ENCODE results near the gene FGFR2.
"Not testable (repeated sequence)": the region's sequence is repeated elsewhere in the genome, so short reads cannot be mapped to it uniquely, and the experiment has no call there.

Gene FGFR2

GRCh38 chr10:121524157-121524817 lies 74.0 kb downstream of the FGFR2 start:
- no peak for DNase-seq (ENCODE audit: low spot score)

GRCh38 chr10:121522831-121523230 lies 75.4 kb downstream of the FGFR2 start:
- DNase-seq (ENCODE audit: low spot score) = no peak

DNA sequence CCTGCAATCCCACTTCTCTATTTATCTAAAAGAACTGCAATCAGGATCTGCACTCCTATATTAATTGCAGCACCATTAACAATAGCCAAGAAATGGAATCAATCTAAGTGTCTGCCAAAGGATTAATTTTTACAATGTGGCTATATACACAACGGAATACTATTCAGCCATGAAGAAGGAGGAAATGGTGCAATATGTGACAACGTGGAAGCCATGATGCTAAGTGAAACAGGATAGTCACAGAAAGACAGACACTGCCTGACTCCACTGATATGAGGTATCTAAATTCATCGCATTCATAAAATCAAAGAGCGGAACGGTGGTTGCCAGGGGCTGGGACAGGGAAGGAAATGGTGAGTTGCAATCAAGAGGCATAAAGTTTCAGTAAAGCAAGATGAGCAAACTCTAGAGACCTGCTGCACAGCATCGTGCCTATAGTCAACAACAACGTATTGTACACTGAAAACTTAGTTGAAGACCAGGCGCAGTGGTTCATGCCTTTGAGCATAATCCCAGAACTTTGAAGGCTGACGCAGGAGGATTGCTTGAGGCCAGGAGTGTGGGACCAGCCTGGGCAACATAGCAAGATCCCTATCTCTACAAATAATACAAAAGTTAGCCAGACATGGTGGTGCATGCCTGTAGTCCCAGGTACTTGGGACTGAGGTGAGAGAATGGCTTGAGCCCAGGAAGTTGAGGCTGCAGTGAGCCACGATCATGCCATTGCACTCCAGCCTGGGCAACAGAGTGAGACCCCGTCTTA lies 76.3 kb downstream of the FGFR2 start:
- DNase-seq (ENCODE audit: low spot score) = no peak

DNA sequence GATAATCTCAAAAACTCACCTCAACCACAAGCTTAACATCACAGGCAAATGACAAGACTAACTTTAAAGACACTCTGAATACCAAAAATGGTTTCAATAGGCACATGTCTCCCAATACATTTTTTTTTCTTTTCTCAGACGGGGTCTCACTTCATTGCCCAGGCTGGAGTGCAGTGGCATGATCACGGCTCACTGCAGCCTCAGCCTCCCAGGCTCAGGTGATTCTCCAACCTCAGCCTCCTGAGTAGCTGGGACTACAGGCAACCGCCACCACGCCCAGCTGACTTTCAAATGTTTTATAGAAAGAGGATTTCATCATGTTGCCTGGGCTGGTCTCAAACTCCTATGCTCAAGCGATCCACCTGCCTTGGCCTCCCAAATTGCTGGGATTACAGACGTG lies 77.7 kb downstream of the FGFR2 start:
- not testable (repeated sequence) for DNase-seq (ENCODE audit: low spot score)

DNA sequence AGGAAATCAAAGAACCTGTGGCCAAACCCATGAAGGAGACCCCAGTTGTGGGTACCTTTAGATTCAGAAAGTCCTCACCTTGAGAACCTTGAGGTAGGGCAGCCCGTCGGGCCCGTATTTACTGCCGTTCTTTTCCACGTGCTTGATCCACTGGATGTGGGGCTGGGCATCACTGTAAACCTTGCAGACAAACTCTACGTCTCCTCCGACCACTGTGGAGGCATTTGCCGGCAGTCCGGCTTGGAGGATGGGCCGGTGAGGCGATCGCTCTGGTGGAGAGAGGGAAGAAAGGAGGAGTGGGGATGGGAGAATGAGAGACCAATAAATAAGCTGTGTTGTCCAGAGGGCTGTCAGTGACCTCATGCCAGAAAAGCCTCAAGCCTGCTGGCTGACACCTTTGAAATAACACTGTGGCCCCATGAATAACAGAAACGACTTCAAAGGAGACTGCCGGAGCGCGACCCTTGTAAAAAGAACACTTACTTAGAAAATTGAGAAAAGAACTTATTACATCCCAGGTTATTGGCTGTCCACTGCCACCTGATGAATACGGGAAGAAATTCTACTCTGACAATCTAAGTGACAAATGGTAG lies 78.2 kb downstream of the FGFR2 start:
- DNase-seq (ENCODE audit: low spot score) = no peak

- no peak for DNase-seq (ENCODE audit: low spot score)
These were observed 78.8 kb downstream of the FGFR2 start for GRCh38 chr10:121519411-121519810.

DNA sequence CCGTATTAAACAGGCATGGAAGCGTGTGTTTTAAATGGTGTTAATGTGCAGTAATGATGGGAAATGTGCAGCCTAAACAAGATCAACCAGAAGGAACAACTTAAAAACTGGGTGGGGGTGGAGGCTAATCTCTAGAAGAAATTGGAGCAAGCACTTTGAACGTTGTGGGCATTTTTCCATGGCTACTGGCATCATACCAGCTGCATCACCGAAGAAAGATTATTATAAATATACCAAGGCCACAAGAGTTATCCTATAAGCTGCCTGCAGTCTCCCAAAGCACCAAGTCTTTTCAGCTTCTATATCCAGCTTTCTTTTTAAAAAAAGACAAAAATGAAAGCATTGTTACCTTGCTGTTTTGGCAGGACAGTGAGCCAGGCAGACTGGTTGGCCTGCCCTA lies 79.9 kb downstream of the FGFR2 start:
- no peak for DNase-seq (ENCODE audit: low spot score)

DNA sequence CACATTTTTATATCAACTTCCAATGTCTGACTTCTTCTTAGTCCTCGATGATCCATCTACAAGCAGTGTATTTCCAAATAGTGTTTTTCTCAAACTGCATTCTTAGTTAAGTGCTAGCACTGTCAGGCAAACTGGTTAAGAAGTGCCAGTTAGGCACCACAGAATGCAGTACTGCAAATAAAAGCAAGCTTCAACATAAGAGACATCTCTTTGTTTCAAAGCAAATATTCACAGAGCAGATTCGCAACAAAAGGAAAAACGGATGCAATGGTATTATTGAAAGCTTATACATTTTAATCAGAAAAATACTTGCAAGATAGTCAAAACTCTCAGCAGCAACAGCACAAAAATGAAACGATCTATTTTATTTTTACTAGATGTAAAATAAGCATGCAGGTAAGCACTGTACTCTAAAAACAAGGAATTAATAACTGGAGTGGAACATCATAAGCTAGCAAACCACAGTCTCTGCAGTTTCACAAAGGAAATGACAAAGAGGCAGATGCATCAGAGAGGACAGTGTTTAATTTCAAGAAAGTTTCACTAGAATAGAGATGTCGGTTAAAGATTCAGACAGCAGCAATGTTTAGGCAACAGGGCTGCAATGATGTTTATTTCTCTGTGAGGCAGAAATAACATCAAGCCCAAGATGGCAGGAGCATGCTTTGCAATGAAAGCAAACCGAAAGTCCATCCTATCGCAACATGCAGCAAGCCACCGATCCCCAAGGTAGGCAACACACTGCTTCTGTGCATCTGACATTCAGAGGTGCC lies 82.0 kb downstream of the FGFR2 start:
- DNase-seq (ENCODE audit: low spot score) = no peak

DNA sequence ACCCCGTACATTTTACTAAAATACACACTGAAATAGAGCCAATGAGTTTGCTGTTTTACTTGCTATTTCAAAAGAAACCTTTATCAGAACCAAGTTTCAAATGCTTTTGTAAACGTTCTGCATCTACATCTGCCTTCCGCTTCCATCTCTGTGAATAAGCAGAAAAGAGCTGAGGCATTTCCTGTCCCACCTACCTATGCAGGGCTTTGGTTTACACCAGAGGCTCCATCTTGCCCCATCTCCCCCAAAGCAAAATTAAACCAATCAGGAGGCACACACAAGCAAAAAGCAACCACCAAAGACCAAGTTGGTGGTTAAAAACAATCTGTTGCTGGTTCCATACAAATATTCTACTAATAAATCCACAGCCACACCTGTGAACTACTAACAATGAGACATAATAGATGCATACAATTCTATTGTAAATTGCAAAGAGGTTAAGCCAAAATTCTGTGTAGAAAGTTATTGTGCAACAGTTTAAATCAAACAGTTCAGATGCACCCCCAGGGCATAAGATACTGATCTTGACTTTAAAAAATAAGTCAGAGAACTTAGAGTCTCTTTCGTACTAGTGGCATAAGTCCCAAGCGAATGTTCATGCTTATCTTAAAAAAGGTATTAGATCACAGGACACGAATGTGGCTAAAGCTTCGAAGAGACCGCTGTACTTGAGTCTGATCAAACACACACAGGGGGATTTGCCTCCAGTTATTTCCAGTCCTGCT lies 83.9 kb downstream of the FGFR2 start:
- DNase-seq (ENCODE audit: low spot score) = no peak

DNA sequence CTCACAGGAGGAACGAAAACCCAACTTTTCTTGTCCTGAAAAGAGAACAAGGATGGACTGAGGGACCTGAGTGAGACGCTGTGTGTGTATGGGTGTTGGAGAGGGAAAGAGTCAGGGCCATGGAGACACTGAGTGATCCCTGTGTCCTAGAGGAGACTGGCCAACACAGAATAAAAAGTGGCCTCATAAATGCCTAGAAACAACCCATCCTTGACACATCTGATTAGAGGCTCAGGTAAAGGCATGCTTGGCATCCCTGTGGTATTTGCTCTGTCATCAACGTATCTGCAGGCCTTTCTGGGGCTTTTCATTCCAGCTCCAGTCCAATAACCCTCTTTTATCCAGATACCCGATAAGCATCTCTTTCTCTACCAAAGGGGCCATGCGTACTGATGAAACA lies 86.3 kb downstream of the FGFR2 start:
- no peak for DNase-seq (ENCODE audit: low spot score)

DNA sequence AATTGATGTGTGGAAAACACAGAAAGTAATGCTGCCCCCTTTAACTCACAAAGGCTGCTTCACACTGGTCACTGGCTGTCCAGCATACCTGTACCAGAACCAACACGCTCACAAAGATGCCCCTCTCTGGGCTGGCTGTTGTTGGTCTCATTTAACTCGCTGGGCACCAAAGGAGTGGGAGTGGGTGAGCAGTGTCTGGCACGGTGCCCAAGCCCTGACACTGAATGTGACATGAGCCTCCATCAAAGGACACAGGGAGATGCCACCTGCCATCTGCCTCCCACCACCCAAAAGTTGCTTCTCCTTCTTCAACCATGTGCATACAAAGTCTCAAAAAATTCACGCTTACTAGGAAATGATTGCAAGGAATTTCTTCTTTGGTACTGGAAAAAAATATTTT lies 86.8 kb downstream of the FGFR2 start:
- no peak for DNase-seq (ENCODE audit: low spot score)

DNA sequence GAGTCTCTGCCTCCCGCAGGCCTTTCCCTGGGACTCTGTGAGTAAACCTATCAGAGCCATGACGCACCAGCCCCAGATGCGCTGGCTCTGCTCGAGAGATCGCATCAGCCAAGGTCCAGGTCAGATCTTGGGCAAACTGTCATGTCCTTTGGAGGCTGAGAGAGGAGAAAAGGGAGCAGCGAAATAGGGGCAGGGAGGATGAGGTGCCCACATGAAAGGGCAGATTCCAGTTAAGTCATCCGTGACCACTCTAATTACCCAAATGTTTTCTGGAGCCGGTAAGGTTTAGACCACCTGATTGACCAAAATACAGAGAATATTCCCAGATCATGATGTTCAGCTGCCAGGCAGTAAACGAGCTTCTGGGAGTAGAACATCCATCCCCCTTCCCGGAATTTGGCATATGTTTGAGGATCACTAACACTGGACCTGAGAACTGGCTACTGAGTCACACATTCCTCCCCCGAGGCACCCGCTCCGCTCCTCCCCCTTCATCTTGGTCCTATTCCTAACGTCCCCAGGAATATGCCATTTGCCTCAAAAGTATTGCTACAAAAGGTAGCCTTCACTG lies 88.0 kb downstream of the FGFR2 start:
- DNase-seq (ENCODE audit: low spot score) = no peak

DNA sequence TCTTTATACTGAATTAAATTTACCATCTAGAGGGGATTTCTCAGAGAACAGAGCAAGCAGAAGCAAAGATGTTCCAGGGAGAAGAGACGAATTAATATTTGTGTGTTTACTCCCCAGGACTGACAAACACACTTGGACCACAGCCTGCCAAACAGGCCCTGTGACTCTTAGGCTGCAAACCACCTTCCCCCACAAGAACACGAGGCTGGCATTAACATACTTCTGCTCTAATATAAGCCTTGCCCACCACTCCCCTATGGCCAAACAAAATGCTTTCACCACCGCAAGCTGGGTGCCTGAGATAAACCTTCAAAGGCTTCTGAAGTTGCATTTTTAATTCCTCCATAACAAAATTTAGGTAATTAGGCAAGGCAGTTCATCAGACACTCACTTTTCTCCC lies 88.4 kb downstream of the FGFR2 start:
- no peak for DNase-seq (ENCODE audit: low spot score)

DNA sequence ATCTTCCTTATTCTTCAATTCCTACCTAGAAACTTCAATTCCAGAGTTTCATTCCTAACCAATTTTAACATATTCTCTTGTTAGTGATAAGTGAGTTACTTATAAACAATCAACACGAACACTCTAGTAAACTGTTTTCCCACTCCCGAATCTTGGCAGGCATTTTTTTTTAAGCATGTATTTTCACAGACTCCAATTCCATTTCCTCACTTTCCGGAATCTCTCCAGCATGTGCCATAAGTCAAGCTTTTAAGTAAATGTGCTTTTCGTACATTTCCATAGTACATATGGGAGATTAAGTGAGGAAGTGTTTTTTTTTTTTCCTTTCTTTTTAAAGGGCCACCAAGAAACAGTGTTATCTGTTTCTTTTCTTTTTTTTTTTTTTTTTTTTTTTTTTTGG lies 89.1 kb downstream of the FGFR2 start:
- DNase-seq (ENCODE audit: low spot score) = no peak

DNA sequence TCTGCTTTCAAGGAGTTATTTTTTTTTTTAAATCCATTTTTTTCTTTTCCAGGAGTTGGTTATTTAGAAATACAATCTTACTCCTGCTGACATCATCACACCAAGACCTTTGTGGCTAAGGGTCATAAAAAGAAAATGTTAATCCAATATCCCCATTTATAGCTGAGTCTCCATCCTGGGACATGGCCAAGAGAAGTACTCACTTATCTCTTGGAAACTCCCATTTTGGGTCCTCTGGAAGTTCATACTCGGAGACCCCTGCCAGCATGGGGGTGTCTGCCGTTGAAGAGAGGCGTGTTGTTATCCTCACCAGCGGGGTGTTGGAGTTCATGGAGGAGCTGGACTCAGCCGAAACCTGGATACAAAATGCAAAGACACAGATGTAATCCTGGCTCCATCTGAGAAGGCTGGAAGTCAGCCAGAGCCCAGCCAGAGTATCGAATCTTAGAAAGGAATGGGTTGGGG lies 94.6 kb downstream of the FGFR2 start:
- DNase-seq (ENCODE audit: low spot score) = no peak

DNA sequence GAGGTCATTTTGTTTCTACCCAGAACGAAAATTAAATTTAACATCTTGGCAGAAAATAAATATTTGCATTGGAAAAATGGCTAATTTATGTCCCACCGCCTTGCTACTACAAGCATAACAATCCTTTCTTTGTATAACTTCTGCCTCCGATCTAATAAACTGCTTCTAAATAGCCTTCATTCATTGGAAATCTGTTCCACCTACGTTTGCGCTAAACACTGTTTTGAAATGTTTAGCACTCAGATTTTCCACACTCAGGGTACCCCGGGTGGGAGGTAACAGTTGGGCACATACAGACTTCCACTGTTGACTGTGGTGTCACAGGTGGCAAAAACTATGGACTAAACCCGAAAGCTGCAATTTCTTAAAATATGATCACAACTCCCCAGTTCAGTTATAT lies 96.4 kb downstream of the FGFR2 start:
- no peak for DNase-seq (ENCODE audit: low spot score)

DNA sequence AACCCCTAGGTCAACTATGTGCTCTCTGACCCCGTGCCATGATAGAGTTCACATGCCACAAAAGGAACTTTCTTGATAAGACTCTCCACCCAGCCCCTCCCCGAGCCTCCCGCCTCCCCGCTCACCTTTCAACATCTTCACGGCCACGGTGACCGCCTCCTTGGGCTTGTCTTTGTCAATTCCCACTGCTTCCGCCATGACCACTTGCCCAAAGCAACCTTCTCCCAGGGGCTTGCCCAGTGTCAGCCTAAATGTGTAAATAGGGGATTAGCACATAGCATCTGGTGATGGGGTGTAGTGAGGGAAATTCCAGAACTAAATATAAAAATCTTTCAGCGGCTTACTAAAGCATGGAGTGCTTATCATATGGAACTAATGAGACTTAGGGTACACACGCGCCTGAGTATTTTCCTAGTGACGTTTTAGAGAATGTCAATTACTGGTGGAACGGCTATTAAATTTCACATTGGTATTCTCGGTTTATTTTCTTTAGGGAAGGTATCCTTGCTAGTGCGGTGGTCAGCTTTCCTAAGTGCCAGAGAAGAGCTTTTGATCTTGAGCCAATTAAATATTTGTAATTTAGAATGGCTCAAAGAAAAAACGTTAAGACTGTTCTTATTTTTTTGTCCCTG lies 97.4 kb downstream of the FGFR2 start:
- no peak for DNase-seq (ENCODE audit: low spot score)

GRCh38 chr10:121497513-121498470 lies 100.5 kb downstream of the FGFR2 start:
- no peak for DNase-seq (ENCODE audit: low spot score)

DNA sequence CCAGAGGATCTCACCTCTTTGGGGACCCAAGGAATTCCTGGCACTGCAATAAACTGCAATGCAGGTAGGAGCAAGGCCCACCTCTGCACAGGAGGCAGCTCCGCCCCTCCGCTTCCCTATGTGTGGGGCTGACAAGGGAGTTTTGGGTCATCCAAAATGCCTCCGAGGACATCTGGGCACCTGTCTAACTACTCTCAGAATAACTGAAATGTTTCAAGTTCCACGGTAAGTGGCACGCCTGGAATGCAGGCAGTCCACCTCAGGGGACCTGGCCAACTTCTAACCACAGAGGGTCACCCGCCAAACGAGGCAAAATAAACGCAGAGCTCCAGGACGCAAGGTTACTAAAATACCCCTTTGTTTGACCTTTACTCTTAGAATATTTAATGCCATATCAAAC lies 102.5 kb downstream of the FGFR2 start:
- DNase-seq (ENCODE audit: low spot score) = no peak

- DNase-seq (ENCODE audit: low spot score) = no peak
These were observed 103.9 kb downstream of the FGFR2 start for GRCh38 chr10:121494296-121494695.

All from AG08395 (cell line).